GM12872 (cell line): ENCODE data around the gene CDK12.

Experiments used
- CTCF ChIP-seq: IDR thresholded peaks from 3 replicates; pipeline ENCODE4 v1.5.1; 2011; ENCODE audit warnings: low read depth, mild to moderate bottlenecking, low read length, moderate library complexity; ENCODE audit not compliant: insufficient read depth

Gene CDK12

DNA sequence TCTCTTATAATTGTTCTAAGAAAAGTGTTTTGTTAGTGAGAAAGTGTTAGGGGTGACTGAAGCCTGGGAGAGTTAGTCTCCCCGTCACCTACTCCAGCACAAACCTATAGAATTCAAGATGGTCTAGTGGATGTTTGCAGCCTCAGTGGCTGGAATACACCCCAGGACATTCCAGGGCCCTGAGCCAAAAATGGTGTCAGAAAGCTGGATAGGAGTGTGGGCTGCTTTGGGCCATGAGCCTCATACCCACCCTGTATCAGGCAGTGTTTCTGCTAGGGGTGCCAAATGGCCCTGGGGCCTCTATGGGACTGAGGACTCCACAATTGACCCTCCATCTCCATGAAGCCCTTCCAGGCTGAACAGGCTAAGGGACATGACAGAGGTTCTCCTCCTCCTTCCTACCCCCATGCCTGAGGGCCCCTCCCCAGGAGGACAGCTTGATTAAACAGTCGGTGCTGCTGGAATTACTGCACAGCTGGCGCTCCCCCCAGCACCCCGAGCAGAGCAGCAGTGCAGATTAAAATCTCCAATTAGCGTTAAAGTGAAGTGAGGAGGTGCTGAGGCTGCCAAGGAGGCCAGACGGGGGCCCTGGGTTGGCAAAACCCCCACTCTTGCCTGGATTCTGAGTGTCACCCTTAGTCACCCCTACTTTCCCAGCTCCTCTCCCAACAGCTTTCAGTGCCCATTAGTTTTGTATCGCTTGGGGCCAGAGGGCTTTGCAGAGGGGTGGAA is 87.4 kb downstream of the CDK12 start:
- TF ChIP-seq CTCF, result no peak

DNA sequence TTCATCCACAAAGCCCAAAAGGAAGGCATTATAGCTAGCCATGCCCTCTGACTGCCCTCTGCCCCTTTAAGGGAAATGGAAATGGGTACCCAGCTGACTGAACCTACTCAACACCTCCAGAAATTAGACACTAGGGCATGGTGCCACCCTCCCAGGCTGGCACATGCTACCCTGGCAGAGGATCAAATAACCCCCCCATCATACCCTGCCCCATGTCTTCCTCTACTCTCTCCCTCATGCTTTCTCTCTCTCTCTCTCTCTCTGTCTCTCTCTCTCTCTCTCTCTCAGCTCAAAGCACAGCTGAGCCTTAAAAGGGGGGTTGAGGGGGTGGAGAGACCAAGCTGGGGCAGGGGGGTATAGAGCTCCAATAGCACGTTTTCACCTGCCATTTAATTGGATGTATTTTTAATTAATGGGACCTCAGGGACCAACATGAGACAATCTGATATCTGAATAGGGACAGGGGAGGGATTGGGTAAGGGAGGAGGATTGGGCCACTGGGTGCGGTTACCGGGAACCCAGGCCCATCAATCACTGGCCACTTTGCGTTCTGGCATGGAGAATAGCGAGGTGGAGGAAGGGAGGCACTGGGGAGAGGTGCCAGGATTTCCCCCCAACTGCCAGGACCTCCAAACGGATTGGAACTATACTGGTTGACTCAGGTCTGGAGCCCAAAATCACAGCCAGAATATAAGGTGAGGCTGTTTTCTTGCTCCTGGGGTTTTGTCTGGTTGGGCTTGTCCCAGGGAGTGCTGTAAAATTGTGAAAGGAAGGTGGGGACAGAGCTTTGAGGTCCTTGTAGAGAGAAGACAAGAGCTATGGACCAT is 88.7 kb downstream of the CDK12 start:
- no peak for TF ChIP-seq CTCF

GRCh38 chr17:39551879-39552278 is 90.6 kb downstream of the CDK12 start:
- TF ChIP-seq CTCF, result no peak

- TF ChIP-seq CTCF, result no peak
Observed at GRCh38 chr17:39553341-39553945, 92.2 kb downstream of the CDK12 start.

DNA sequence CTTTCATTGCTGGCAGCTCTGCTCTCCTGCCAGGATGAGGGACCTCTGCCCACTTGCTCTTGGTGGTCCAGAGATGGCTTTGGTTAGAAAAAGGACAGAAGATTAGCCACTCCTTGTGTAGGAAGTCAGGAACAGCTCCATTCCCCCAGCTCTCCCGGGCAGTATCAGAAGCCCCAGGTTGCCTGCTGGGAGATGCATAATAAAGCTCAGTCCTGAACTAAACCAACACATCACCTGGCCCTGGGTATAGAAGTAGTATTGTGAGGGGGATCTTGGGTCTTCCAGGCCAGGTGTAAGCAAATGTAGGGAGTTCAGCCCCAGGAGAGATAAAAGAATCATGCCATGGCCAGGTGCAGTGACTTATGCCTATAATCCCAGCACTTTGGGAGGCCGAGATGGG is 94.1 kb downstream of the CDK12 start:
- TF ChIP-seq CTCF, result no peak

DNA sequence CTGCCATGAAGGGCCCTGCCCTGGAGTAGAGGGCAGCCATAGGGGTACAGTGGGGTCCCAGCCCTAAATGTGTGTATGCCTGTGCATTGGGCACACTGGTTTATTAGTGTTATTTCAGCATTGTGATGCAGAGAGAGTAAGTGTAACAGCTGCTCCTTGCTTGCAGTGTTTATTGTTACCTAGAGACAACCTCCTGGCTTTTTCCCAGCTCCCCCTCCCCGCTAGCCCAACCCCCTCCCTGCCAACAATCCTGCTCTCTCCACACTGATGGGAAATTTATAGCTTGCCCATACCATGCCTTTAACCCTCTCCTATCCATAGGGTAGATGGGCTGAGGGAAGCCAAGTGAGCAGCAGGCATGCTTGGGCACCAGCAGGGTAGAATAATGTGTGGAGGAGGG is 95.1 kb downstream of the CDK12 start:
- no peak for TF ChIP-seq CTCF

- no peak for TF ChIP-seq CTCF
Observed at GRCh38 chr17:39562395-39562794, 101.1 kb downstream of the CDK12 start.
